ENCODE measurements around the gene TBC1D1. TPM values are rescaled to one million over a fixed set of nuclear protein-coding genes. Genes with fewer than 3 reads are reported as not detected.

Gene TBC1D1
- polyA plus RNA-seq, 1 donor from 2014 or later, result 23.2 TPM

DNA sequence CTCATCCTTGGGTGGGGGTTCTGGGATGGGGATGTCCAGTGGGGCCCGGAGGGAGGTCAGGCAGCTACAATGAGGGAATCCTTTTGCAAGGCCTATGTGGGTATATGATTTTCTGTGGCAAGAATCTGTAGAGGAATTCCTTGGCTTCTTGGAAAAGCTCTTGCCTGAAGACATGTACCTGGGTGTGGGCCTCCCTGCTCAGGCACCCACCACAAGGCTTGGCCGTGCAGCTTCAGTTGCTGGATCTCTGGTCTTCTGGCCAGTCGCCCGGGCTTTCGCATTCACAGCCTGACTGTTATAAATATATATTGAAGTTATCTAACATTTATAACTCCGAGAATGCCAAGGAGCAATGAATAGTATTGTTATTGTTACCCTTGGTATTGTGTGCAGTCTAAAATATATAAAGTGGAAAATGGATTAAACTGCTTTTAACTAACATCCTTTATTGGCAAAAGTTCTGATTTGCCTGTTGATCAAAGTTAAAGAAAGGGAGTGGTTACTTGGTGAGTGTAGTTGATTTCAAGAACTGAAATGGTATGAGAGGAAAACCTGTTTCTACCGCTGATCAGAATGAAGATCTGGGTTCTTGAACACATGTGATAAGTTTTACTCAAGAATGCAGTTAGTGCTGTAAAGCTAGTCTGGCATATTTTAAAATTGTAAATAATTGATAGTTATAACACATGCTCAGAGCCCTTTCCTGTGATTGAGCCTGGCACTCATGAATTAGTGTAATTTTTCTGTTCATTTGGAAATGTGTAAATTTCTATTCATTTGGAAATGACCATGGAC, 105.3 kb downstream of the TBC1D1 start:
- no peaks in the 10 kb centered on the region for H3K36me3 ChIP-seq (ENCODE audit: insufficient read depth, low read length)
- no peak overlapping the region for H3K4me2 ChIP-seq (ENCODE audit: low read length)
- H2AFZ ChIP-seq (ENCODE audit: low read depth, low read length), result no peak overlapping the region
- no peaks in the 10 kb centered on the region for H3K27me3 ChIP-seq (ENCODE audit: insufficient read depth, low read depth, low read length)
- no peaks in the 10 kb centered on the region for H3K9me2 ChIP-seq (ENCODE audit: insufficient read depth, low read length)
- no peaks in the 10 kb centered on the region for H3K79me2 ChIP-seq (replicated peaks; ENCODE audit: insufficient read depth, low read length)
- no peaks in the 10 kb centered on the region for H3F3A ChIP-seq (ENCODE audit: insufficient read depth, low read length, poor library complexity, severe bottlenecking)
- H3K9ac ChIP-seq (ENCODE audit: low read length), result no peak overlapping the region
- no peak overlapping the region for H3K4me3 ChIP-seq (ENCODE audit: low read length)
- no peak overlapping the region for H3K27ac ChIP-seq (ENCODE audit: low read length)
- no peaks in the 10 kb centered on the region for H4K20me1 ChIP-seq (ENCODE audit: insufficient read depth)
- no peaks in the 10 kb centered on the region for H3K9me3 ChIP-seq (ENCODE audit: low read length)
- TF ChIP-seq TAF1 (IDR thresholded peaks at IDR 0.05; ENCODE audit: low read depth), result no peak
- TF ChIP-seq, protein P1, sequence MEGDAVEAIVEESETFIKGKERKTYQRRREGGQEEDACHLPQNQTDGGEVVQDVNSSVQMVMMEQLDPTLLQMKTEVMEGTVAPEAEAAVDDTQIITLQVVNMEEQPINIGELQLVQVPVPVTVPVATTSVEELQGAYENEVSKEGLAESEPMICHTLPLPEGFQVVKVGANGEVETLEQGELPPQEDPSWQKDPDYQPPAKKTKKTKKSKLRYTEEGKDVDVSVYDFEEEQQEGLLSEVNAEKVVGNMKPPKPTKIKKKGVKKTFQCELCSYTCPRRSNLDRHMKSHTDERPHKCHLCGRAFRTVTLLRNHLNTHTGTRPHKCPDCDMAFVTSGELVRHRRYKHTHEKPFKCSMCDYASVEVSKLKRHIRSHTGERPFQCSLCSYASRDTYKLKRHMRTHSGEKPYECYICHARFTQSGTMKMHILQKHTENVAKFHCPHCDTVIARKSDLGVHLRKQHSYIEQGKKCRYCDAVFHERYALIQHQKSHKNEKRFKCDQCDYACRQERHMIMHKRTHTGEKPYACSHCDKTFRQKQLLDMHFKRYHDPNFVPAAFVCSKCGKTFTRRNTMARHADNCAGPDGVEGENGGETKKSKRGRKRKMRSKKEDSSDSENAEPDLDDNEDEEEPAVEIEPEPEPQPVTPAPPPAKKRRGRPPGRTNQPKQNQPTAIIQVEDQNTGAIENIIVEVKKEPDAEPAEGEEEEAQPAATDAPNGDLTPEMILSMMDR (IDR thresholded peaks at IDR 0.05; ENCODE audit: poor library complexity, severe bottlenecking), result no peak

DNA sequence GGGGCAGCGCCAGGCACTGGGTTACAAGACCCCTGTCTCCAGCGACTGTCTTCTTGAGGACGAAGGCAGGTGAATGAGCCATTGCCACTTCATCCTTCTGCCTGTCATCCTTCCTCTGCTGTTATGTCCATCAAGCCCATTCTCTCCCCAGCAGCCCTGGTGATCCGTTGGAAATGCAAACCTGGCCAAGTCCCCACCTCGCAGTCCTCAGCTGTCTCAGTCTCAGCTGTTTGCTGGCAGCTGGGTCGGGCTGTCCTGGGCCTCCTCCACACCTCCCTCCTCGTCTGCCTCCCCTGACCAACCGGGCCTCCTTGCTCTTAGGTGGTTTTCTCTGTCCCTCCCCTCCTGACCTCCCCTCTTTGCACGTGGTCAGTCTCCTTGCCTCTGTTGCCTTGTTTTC, 107.3 kb downstream of the TBC1D1 start:
- TF ChIP-seq EP300 (conservative IDR thresholded peaks at IDR 0.05; ENCODE audit: poor library complexity, severe bottlenecking) (no peak), POLR2AphosphoS5 (IDR thresholded peaks at IDR 0.05) (no peak), SMC3 (conservative IDR thresholded peaks at IDR 0.05; ENCODE audit: poor library complexity) (no peak), TAF1 (IDR thresholded peaks at IDR 0.05; ENCODE audit: low read depth) (no peak), RAD21 (conservative IDR thresholded peaks at IDR 0.05) (no peak)
- TF ChIP-seq, protein P2, sequence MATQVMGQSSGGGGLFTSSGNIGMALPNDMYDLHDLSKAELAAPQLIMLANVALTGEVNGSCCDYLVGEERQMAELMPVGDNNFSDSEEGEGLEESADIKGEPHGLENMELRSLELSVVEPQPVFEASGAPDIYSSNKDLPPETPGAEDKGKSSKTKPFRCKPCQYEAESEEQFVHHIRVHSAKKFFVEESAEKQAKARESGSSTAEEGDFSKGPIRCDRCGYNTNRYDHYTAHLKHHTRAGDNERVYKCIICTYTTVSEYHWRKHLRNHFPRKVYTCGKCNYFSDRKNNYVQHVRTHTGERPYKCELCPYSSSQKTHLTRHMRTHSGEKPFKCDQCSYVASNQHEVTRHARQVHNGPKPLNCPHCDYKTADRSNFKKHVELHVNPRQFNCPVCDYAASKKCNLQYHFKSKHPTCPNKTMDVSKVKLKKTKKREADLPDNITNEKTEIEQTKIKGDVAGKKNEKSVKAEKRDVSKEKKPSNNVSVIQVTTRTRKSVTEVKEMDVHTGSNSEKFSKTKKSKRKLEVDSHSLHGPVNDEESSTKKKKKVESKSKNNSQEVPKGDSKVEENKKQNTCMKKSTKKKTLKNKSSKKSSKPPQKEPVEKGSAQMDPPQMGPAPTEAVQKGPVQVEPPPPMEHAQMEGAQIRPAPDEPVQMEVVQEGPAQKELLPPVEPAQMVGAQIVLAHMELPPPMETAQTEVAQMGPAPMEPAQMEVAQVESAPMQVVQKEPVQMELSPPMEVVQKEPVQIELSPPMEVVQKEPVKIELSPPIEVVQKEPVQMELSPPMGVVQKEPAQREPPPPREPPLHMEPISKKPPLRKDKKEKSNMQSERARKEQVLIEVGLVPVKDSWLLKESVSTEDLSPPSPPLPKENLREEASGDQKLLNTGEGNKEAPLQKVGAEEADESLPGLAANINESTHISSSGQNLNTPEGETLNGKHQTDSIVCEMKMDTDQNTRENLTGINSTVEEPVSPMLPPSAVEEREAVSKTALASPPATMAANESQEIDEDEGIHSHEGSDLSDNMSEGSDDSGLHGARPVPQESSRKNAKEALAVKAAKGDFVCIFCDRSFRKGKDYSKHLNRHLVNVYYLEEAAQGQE (IDR thresholded peaks at IDR 0.05; ENCODE audit: borderline replicate concordance), result no peak
- no peaks in the 10 kb centered on the region for H4K20me1 ChIP-seq (ENCODE audit: insufficient read depth)

More for the DNA sequence above, 107.3 kb downstream of the TBC1D1 start:
- Histone ChIP-seq H3K4me3 (ENCODE audit: low read length) (no peak overlapping the region), H3K27me3 (ENCODE audit: insufficient read depth, low read depth, low read length) (no peaks in the 10 kb centered on the region), H3K9me3 (ENCODE audit: low read length) (no peaks in the 10 kb centered on the region), H3K9ac (ENCODE audit: low read length) (no peak overlapping the region), H2AFZ (ENCODE audit: low read depth, low read length) (no peak overlapping the region), H3F3A (ENCODE audit: insufficient read depth, low read length, poor library complexity, severe bottlenecking) (no peaks in the 10 kb centered on the region), H3K36me3 (ENCODE audit: insufficient read depth, low read length) (no peaks in the 10 kb centered on the region), H3K79me2 (replicated peaks; ENCODE audit: insufficient read depth, low read length) (no peaks in the 10 kb centered on the region), H3K27ac (ENCODE audit: low read length) (no peak overlapping the region), H3K9me2 (ENCODE audit: insufficient read depth, low read length) (no peaks in the 10 kb centered on the region), H3K4me2 (ENCODE audit: low read length) (no peak overlapping the region)

Measured in neural cell (in vitro differentiated cells).